K562 (cell line): Measurements from ENCODE around the gene SLC6A20.
"Not testable (repeated sequence)": the region's sequence is repeated elsewhere in the genome, so short reads cannot be mapped to it uniquely, and the experiment has no call there.

Experiments used
- EP300 ChIP-seq: IDR thresholded peaks from 2 replicates; pipeline ENCODE4 v1.6.1; 2012; ENCODE audit warnings: low read length, improper control_type of control experiment
- KLF16 ChIP-seq: IDR thresholded peaks from 2 replicates; pipeline ENCODE4 v1.6.1; 2016; ENCODE audit warnings: antibody characterized with exemption
- MAX ChIP-seq: sonication (generic); formaldehyde crosslinking; IDR thresholded peaks from 2 replicates; pipeline ENCODE4 v1.9.0; 2022; ENCODE audit warnings: mild to moderate bottlenecking, missing genetic modification reagents
- MEIS2 ChIP-seq: fragments of 450-650 bp; IDR thresholded peaks from 2 replicates; pipeline ENCODE4 v1.6.1; 2014; ENCODE audit warnings: mild to moderate bottlenecking; ENCODE audit not compliant: partially characterized antibody
- POLR2G ChIP-seq: fragments of 200-400 bp; formaldehyde crosslinking; IDR thresholded peaks from 2 replicates; pipeline ENCODE4 v1.6.1; 2017; ENCODE audit warnings: low read depth, mild to moderate bottlenecking, antibody characterized with exemption, low read length, moderate library complexity
- ZNF239 ChIP-seq: fragments of 250-450 bp; sonication (Bioruptor Pico); IDR thresholded peaks from 2 replicates; pipeline ENCODE4 v1.4.0; 2020; ENCODE audit warnings: mild to moderate bottlenecking
- TF ChIP-seq, protein P1 (sequence below), 3 experiments: IDR thresholded peaks in 2 of 3; conservative IDR thresholded peaks in 1 of 3; 2 replicates each; pipeline ENCODE4 v1.5.1; 2011 to 2012; ENCODE audit warnings: low read length in 3 of 3, mild to moderate bottlenecking in 3 of 3, control low read depth in 2 of 3, improper control_type of control experiment in 1 of 3, inconsistent platforms in 1 of 3, low read depth in 1 of 3, mixed read lengths in 1 of 3, moderate library complexity in 1 of 3; ENCODE audit not compliant: insufficient read depth in 2 of 3
- TF ChIP-seq, protein P2 (sequence below): sonication (generic); formaldehyde crosslinking; IDR thresholded peaks from 2 replicates; pipeline ENCODE4 v1.8.1; 2023; ENCODE audit warnings: mild to moderate bottlenecking, missing genetic modification reagents

DNA sequence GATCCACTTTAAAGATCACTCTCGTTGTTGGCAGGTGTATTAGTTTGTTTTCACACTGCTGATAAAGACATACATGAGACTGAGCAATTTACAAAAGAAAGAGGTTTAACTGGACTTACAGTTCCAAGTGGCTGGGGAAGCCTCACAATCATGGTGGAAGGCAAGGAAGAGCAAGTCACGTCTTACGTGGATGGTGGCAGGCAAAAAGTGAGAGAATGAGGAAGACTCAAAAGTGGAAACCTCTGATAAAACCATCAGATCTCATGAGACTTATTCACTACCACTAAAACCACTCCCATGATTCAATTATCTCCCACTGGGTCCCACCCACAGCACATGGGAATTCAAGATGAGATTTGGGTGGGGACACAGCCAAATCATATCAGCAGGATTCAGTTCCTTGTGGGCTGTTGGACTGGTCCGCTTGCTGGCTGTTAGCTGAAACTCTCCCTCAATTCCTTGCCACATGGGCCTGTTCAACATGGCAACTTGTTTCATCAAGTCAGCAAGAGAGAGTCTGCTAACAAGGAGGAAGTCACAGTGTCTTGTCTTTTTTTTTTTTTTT, 47.2 kb downstream of the SLC6A20 start:
- TF ChIP-seq MAX (CRISPR knock-in tag); EP300; ZNF239 (CRISPR knock-in tag); KLF16; POLR2G; MEIS2: not testable (repeated sequence)
- TF ChIP-seq, protein P1, sequence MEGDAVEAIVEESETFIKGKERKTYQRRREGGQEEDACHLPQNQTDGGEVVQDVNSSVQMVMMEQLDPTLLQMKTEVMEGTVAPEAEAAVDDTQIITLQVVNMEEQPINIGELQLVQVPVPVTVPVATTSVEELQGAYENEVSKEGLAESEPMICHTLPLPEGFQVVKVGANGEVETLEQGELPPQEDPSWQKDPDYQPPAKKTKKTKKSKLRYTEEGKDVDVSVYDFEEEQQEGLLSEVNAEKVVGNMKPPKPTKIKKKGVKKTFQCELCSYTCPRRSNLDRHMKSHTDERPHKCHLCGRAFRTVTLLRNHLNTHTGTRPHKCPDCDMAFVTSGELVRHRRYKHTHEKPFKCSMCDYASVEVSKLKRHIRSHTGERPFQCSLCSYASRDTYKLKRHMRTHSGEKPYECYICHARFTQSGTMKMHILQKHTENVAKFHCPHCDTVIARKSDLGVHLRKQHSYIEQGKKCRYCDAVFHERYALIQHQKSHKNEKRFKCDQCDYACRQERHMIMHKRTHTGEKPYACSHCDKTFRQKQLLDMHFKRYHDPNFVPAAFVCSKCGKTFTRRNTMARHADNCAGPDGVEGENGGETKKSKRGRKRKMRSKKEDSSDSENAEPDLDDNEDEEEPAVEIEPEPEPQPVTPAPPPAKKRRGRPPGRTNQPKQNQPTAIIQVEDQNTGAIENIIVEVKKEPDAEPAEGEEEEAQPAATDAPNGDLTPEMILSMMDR (IDR thresholded peaks at IDR 0.05 in 2 of 3, conservative IDR thresholded peaks at IDR 0.05 in 1 of 3; ENCODE audit: insufficient read depth in 2 of 3, low read depth in 1 of 3, low read length in 3 of 3), result not testable (repeated sequence)
- TF ChIP-seq, protein P2, sequence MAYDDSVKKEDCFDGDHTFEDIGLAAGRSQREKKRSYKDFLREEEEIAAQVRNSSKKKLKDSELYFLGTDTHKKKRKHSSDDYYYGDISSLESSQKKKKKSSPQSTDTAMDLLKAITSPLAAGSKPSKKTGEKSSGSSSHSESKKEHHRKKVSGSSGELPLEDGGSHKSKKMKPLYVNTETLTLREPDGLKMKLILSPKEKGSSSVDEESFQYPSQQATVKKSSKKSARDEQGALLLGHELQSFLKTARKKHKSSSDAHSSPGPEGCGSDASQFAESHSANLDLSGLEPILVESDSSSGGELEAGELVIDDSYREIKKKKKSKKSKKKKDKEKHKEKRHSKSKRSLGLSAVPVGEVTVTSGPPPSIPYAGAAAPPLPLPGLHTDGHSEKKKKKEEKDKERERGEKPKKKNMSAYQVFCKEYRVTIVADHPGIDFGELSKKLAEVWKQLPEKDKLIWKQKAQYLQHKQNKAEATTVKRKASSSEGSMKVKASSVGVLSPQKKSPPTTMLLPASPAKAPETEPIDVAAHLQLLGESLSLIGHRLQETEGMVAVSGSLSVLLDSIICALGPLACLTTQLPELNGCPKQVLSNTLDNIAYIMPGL (CRISPR knock-in tag), result not testable (repeated sequence)
